Keratinocyte (primary cell): Measurements from ENCODE around the gene HELZ2. TPM values are rescaled to one million over a fixed set of nuclear protein-coding genes. Genes with fewer than 3 reads are reported as not detected.

ENCODE experiments used
- DNase-seq: peaks from one replicate; pipeline ENCODE4 v3.0.0-alpha.2; 2011; ENCODE audit warnings: low read depth, missing footprints, low spot score
- FAIRE-seq: peaks from 2 replicates; lab custom pipeline; 2011; peaks lifted over from hg19 to GRCh38; lab: Jason Lieb, UNC
- H2AFZ ChIP-seq: 2 replicates; pipeline ENCODE4 v1.6.0; 2012; ENCODE audit warnings: low read length, control low read depth, inconsistent platforms; ENCODE audit not compliant: control insufficient read depth
- H3K27ac ChIP-seq: 2 replicates; pipeline ENCODE4 v1.5.1; 2011; ENCODE audit warnings: low read length; ENCODE audit not compliant: control insufficient read depth, insufficient read depth
- H3K27me3 ChIP-seq: 3 replicates; pipeline ENCODE4 v1.6.0; 2011; ENCODE audit warnings: low read length; ENCODE audit not compliant: control insufficient read depth, insufficient read depth; ENCODE audit errors: extremely low read depth
- H3K36me3 ChIP-seq, 2 experiments: 2 replicates in 1 of 2; 3 replicates in 1 of 2; pipeline ENCODE4 v1.5.1; 2011; ENCODE audit warnings: low read length in 2 of 2, mild to moderate bottlenecking in 1 of 2; ENCODE audit not compliant: control insufficient read depth in 2 of 2, insufficient read depth in 2 of 2; ENCODE audit errors: extremely low read depth in 1 of 2
- H3K4me1 ChIP-seq: 3 replicates; pipeline ENCODE4 v1.5.1; 2011; ENCODE audit warnings: low read length; ENCODE audit not compliant: control insufficient read depth, insufficient read depth; ENCODE audit errors: extremely low read depth
- H3K4me2 ChIP-seq: 3 replicates; pipeline ENCODE4 v1.6.0; 2011; ENCODE audit warnings: low read depth, low read length; ENCODE audit not compliant: control insufficient read depth, insufficient read depth; ENCODE audit errors: extremely low read depth
- H3K4me3 ChIP-seq, 3 experiments: fragments of 200-600 bp in 1 of 3; sonication (generic) in 1 of 3; 2 replicates in 2 of 3; 3 replicates in 1 of 3; pipeline ENCODE4 v1.5.1; 2011 to 2016; ENCODE audit warnings: low read length in 3 of 3, mild to moderate bottlenecking in 3 of 3, control low read depth in 2 of 3, inconsistent platforms in 1 of 3, low read depth in 1 of 3, mixed read lengths in 1 of 3, mixed run types in 1 of 3, moderate library complexity in 1 of 3; ENCODE audit not compliant: control insufficient read depth in 2 of 3, insufficient read depth in 2 of 3; ENCODE audit errors: extremely low read depth in 1 of 3
- H3K79me2 ChIP-seq: 2 replicates; pipeline ENCODE4 v1.6.0; 2012; ENCODE audit warnings: low read length; ENCODE audit not compliant: control insufficient read depth, insufficient read depth
- H3K9ac ChIP-seq: 3 replicates; pipeline ENCODE4 v1.6.0; 2011; ENCODE audit warnings: low read length; ENCODE audit not compliant: control insufficient read depth, insufficient read depth; ENCODE audit errors: extremely low read depth
- H3K9me1 ChIP-seq: 3 replicates; pipeline ENCODE4 v1.6.0; 2011; ENCODE audit warnings: low read length; ENCODE audit not compliant: control insufficient read depth, insufficient read depth; ENCODE audit errors: extremely low read depth
- H3K9me3 ChIP-seq: 2 replicates; pipeline ENCODE4 v1.5.1; 2012; ENCODE audit warnings: low read depth, low read length; ENCODE audit not compliant: control insufficient read depth
- H4K20me1 ChIP-seq: 3 replicates; pipeline ENCODE4 v1.6.0; 2011; ENCODE audit warnings: low read length; ENCODE audit not compliant: control insufficient read depth, insufficient read depth; ENCODE audit errors: extremely low read depth
- EZH2 ChIP-seq: IDR thresholded peaks from one replicate; pipeline ENCODE4 v1.6.1; 2012; ENCODE audit warnings: inconsistent platforms, mild to moderate bottlenecking, low read length, moderate library complexity
- dilution Hi-C: fragments of 300-500 bp; cut with MboI; formaldehyde crosslinking; loops from one replicate; pipeline ENCODE4 v1.7.0; 2020; ENCODE audit warnings: low sequenced_read_pairs; ENCODE audit not compliant: extremely low pct_ligation_motif_present
- polyA minus RNA-seq, 3 experiments: library from RNA; depleted of rRNA, polyadenylated mRNA; stranded (reverse); fragments of >200 nt; gene quantifications; 1 replicate in 1 of 3; 2 replicates in 1 of 3; 3 replicates in 1 of 3; pipeline ENCODE4 v1.2.3, GENCODE V29; 2011
- polyA plus RNA-seq, 5 experiments: library from polyadenylated mRNA; depleted of rRNA in 3 of 5; stranded (reverse) in 3 of 5; stranded (forward) in 1 of 5; unstranded in 1 of 5; fragments of >200 nt; gene quantifications; 1 replicate in 1 of 5; 2 replicates in 3 of 5; 3 replicates in 1 of 5; pipeline versions ENCODE4 v1.2.1 to v1.2.3, GENCODE V29; 2011 to 2012; ENCODE audit warnings: missing spikeins in 2 of 5, low read depth in 1 of 5, low replicate concordance in 1 of 5
- TF ChIP-seq, protein P1 (sequence below), 3 experiments: IDR thresholded peaks in 1 of 3; conservative IDR thresholded peaks in 1 of 3; optimal IDR thresholded peaks in 1 of 3; 2 replicates in 2 of 3; 3 replicates in 1 of 3; pipeline versions ENCODE3 to v1.5.1; 2011; ENCODE audit warnings: low read length in 3 of 3, mild to moderate bottlenecking in 3 of 3, moderate library complexity in 2 of 3, control low read depth in 1 of 3, inconsistent platforms in 1 of 3; ENCODE audit not compliant: insufficient read depth in 2 of 3; ENCODE audit errors: extremely low read depth in 1 of 3

HELZ2 gene, protein sequence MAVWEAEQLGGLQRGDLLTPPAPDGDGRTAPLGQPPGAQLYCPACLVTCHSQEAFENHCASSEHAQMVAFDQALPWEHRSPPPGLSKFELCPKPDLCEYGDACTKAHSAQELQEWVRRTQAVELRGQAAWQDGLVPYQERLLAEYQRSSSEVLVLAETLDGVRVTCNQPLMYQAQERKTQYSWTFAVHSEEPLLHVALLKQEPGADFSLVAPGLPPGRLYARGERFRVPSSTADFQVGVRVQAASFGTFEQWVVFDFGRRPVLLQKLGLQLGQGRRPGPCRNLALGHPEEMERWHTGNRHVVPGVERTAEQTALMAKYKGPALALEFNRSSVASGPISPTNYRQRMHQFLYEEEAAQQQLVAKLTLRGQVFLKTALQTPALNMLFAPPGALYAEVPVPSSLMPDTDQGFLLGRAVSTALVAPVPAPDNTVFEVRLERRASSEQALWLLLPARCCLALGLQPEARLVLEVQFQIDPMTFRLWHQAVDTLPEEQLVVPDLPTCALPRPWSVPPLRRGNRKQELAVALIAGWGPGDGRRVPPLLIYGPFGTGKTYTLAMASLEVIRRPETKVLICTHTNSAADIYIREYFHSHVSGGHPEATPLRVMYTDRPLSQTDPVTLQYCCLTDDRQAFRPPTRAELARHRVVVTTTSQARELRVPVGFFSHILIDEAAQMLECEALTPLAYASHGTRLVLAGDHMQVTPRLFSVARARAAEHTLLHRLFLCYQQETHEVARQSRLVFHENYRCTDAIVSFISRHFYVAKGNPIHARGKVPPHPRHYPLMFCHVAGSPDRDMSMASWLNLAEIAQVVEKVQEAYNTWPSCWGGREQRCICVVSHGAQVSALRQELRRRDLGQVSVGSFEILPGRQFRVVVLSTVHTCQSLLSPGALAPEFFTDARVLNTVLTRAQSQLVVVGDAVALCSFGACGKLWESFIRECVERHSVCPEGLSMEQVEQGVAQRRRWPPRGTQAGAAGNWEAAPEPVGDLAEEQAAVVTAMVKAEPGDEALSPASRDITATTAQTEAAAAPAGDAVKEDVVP (N-terminal part only)
- 14.8 to 29.0 TPM (median 24.3 TPM) in 3 replicates for polyA plus RNA-seq
- 9.1 TPM for polyA plus RNA-seq (2011; ENCODE audit: low read depth)
- 3.2 and 9.0 TPM in 2 replicates for polyA plus RNA-seq (2011; cell fraction: cytosol; rRNA removed)
- polyA plus RNA-seq (2011; cell fraction: nucleus; rRNA removed) = 33.2 and 49.6 TPM in 2 replicates
- polyA plus RNA-seq (2012; ENCODE audit: low replicate concordance) = 9.0 and 56.9 TPM in 2 replicates
- 62.1 to 141 TPM (median 70.0 TPM) in 3 replicates for polyA minus RNA-seq
- polyA minus RNA-seq (2011; cell fraction: cytosol; rRNA and poly(A)+ RNA removed) = 92.3 TPM
- polyA minus RNA-seq (2011; cell fraction: nucleus; rRNA and poly(A)+ RNA removed) = 251 and 345 TPM in 2 replicates

DNA sequence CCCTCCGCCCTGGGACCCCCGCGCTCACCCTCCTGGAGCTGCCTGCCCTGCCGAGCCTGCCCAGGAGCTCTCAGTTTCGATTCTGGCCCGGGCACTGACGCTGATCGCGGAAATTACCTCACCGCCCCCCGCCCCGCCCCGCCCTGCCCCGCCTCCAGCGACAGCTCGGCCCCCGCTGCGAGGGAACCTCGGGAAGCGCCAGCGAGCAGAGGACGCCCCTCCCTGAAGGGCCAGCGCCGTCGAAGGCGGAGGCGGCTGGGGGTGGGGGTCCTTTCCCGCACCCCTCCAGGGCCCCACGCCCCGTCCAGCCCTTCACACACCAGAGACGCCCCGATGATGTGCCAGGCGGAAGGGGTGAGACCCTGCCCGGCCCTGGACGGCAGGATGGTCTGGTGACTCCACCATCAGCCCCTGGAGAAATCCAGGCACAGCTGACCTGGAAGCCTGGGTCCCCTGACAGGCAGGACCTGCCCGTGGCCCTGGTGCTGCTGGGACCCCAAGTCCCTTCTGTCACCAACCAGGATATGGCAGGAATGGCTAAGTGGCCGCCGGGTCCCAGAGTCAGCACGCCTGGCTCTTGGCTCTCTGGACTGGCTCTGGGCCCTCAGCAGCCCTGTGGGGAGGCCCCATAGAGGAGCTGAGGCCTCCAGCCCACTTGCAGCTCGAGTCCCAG, at the start of gene HELZ2:
Gene HELZ2, minus strand, starts transcription at position 84 of the 673 bp plus-strand sequence. CDS start 1,854 bp downstream, outside the sequence.
- Histone ChIP-seq H3K9me3 (no peaks in the 10 kb centered on the region), H3K27ac (peak within 1 kb of the TSS; percentile 80), H4K20me1 (no peaks in the 10 kb centered on the region), H3K36me3 (peaks cover 3 to 5% of the 10 kb centered on the region in 2 experiments), H3K79me2 (peaks cover 16% of the 10 kb centered on the region), H3K9me1 (no peaks in the 10 kb centered on the region), H3K4me2 (peak within 1 kb of the TSS; percentile 77), H3K4me3 (peak within 1 kb of the TSS; percentile 78 to 96 (median 91)), H3K9ac (peak within 1 kb of the TSS; percentile 93), H3K4me1 (peaks cover 13% of the 10 kb centered on the region), H3K27me3 (no peaks in the 10 kb centered on the region), H2AFZ (peak within 1 kb of the TSS; percentile 82)
- dilution Hi-C loops = no loop called here
- FAIRE-seq (no peak), DNase-seq (no peak)
- TF ChIP-seq, protein P1, sequence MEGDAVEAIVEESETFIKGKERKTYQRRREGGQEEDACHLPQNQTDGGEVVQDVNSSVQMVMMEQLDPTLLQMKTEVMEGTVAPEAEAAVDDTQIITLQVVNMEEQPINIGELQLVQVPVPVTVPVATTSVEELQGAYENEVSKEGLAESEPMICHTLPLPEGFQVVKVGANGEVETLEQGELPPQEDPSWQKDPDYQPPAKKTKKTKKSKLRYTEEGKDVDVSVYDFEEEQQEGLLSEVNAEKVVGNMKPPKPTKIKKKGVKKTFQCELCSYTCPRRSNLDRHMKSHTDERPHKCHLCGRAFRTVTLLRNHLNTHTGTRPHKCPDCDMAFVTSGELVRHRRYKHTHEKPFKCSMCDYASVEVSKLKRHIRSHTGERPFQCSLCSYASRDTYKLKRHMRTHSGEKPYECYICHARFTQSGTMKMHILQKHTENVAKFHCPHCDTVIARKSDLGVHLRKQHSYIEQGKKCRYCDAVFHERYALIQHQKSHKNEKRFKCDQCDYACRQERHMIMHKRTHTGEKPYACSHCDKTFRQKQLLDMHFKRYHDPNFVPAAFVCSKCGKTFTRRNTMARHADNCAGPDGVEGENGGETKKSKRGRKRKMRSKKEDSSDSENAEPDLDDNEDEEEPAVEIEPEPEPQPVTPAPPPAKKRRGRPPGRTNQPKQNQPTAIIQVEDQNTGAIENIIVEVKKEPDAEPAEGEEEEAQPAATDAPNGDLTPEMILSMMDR (optimal IDR thresholded peaks at IDR 0.05 in 1 of 3, IDR thresholded peaks at IDR 0.05 in 1 of 3, conservative IDR thresholded peaks at IDR 0.05 in 1 of 3; ENCODE audit: extremely low read depth in 1 of 3, insufficient read depth in 2 of 3, low read length in 3 of 3) = no peak
- TF ChIP-seq EZH2 = no peak

DNA sequence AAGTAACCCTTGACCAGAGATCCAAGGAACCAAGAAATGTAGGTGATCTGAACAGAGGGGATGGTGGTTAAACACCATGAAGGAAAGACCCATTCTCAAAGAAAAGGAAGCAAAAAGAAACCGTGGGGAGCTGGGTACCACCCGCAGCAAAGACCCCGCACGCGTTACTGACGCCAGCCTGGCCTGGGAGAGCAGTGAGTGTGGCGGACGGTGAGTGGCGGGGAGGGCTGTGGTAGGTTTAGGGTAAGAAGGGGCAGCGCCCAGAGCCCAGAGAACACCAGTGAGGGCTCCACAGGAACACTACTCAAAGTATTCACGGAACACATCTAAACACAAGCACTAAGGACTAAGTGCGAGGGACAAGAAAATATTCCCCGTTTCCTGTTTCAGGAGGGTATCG, 48.7 kb upstream of the HELZ2 start:
- FAIRE-seq (no peak), DNase-seq (no peak)
- Histone ChIP-seq H3K4me2 (no peak overlapping the region), H3K27ac (no peak overlapping the region), H2AFZ (no peak overlapping the region), H3K9ac (no peak overlapping the region), H3K36me3 (peaks cover 8 to 14% of the 10 kb centered on the region in 2 experiments), H3K79me2 (peaks cover 68% of the 10 kb centered on the region), H3K27me3 (no peaks in the 10 kb centered on the region), H3K9me3 (no peaks in the 10 kb centered on the region), H3K4me1 (no peaks in the 10 kb centered on the region), H4K20me1 (no peaks in the 10 kb centered on the region), H3K4me3 (no peak overlapping the region), H3K9me1 (no peaks in the 10 kb centered on the region)
- TF ChIP-seq EZH2 = no peak
- TF ChIP-seq, protein P1 (optimal IDR thresholded peaks at IDR 0.05 in 1 of 3, IDR thresholded peaks at IDR 0.05 in 1 of 3, conservative IDR thresholded peaks at IDR 0.05 in 1 of 3; ENCODE audit: extremely low read depth in 1 of 3, insufficient read depth in 2 of 3, low read length in 3 of 3) = no peak
- dilution Hi-C loops = no loop called here
